GM20000 (cell line): Measurements from ENCODE around the gene NFATC3.

ENCODE experiments used
- DNase-seq: peaks from one replicate; pipeline ENCODE4 v3.0.0; 2012; ENCODE audit warnings: low spot score
- CTCF ChIP-seq: IDR thresholded peaks from 2 replicates; pipeline ENCODE4 v1.5.1; 2012; ENCODE audit warnings: mild to moderate bottlenecking, control low read depth; ENCODE audit errors: extremely low read depth, missing control alignments

NFATC3 gene

GRCh38 chr16:68247400-68247799 is 162.2 kb downstream of the NFATC3 start:
- DNase-seq: no peak
- TF ChIP-seq CTCF: no peak

GRCh38 chr16:68247932-68248331 is 162.8 kb downstream of the NFATC3 start:
- DNase-seq: no peak
- TF ChIP-seq CTCF: no peak

GRCh38 chr16:68249371-68249770 is 164.2 kb downstream of the NFATC3 start:
- DNase-seq: no peak
- no peak for TF ChIP-seq CTCF

GRCh38 chr16:68250951-68251350 is 165.8 kb downstream of the NFATC3 start:
- DNase-seq: no peak
- TF ChIP-seq CTCF: no peak

GRCh38 chr16:68251832-68252231 is 166.7 kb downstream of the NFATC3 start:
- TF ChIP-seq CTCF: no peak
- DNase-seq: no peak

- no peak for DNase-seq
- no peak for TF ChIP-seq CTCF
These were observed 167.2 kb downstream of the NFATC3 start for GRCh38 chr16:68252383-68252782.

- TF ChIP-seq CTCF: no peak
- DNase-seq: no peak
These were observed 168.6 kb downstream of the NFATC3 start for GRCh38 chr16:68253721-68254120.
